PFSK-1 (cell line): Measurements from ENCODE around the gene SCARF1.

Experiments used
- FOXP2 ChIP-seq: optimal IDR thresholded peaks from 2 replicates; pipeline ENCODE3; 2011; ENCODE audit warnings: borderline replicate concordance, control low read depth, inconsistent platforms; ENCODE audit not compliant: insufficient read depth; ENCODE audit errors: extremely low read length, extremely low read depth
- POLR2AphosphoS5 ChIP-seq: IDR thresholded peaks from 2 replicates; pipeline ENCODE4 v1.6.1; 2012; ENCODE audit warnings: low read depth, mild to moderate bottlenecking, control low read depth, low read length, moderate library complexity
- REST ChIP-seq, 2 experiments: IDR thresholded peaks; 2 replicates each; pipeline versions ENCODE4 v1.6.1 to v1.8.0; 2011 to 2012; ENCODE audit warnings: low read depth in 2 of 2, low read length in 2 of 2, control low read depth in 1 of 2, inconsistent platforms in 1 of 2, mild to moderate bottlenecking in 1 of 2, moderate library complexity in 1 of 2; ENCODE audit not compliant: insufficient read depth in 1 of 2
- SIN3A ChIP-seq: IDR thresholded peaks from 2 replicates; pipeline ENCODE4 v1.6.1; 2012; ENCODE audit warnings: mild to moderate bottlenecking, low read length, moderate library complexity, borderline replicate concordance; ENCODE audit not compliant: insufficient read depth
- TAF1 ChIP-seq: IDR thresholded peaks from 2 replicates; pipeline ENCODE4 v1.6.1; 2012; ENCODE audit warnings: low read length, control low read depth, borderline replicate concordance; ENCODE audit not compliant: insufficient read depth

- no peak for TF ChIP-seq POLR2AphosphoS5
- TF ChIP-seq SIN3A = no peak
- TF ChIP-seq FOXP2 = no peak
- TF ChIP-seq REST (IDR thresholded peaks at IDR 0.05; ENCODE audit: insufficient read depth in 1 of 2, low read depth in 2 of 2, low read length in 2 of 2) = no peak
- TF ChIP-seq TAF1 = no peak
Observed at GRCh38 chr17:1639549-1640180, 5.9 kb downstream of the SCARF1 start.
